ENCODE data around the gene NGEF. TPM values are rescaled to one million over a fixed set of nuclear protein-coding genes. Genes with fewer than 3 reads are reported as not detected.

NGEF gene
- total RNA-seq, 2 donors from 2014 or later = 0.81 to 3.6 TPM

DNA sequence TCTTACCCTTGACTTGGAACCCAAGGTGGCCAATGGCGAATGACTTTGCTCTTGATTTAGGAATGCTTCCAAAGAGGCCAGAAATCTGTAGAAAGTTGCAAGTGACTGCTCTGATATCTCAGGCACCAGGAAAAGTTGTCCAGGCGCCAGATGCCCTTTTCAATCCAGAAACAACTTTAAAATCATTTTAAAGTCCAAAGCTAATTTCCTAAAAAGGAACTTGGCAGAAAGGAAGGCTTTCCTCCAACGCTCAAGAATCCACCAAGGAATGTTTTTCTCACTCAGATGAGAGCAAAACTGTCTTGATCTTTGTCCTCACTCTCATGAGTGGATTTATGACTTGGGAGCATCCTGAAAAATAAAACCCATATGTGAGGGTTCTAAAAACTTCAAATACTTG lies 5.3 kb downstream of the NGEF start:
- TF ChIP-seq, protein P1, sequence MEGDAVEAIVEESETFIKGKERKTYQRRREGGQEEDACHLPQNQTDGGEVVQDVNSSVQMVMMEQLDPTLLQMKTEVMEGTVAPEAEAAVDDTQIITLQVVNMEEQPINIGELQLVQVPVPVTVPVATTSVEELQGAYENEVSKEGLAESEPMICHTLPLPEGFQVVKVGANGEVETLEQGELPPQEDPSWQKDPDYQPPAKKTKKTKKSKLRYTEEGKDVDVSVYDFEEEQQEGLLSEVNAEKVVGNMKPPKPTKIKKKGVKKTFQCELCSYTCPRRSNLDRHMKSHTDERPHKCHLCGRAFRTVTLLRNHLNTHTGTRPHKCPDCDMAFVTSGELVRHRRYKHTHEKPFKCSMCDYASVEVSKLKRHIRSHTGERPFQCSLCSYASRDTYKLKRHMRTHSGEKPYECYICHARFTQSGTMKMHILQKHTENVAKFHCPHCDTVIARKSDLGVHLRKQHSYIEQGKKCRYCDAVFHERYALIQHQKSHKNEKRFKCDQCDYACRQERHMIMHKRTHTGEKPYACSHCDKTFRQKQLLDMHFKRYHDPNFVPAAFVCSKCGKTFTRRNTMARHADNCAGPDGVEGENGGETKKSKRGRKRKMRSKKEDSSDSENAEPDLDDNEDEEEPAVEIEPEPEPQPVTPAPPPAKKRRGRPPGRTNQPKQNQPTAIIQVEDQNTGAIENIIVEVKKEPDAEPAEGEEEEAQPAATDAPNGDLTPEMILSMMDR (IDR thresholded peaks at IDR 0.05) = no peak
- Histone ChIP-seq H3K27ac (no peak overlapping the region), H3K4me1 (ENCODE audit: control insufficient read depth in 1 of 2, low read depth in 2 of 2) (peaks cover 6 to 17% of the 10 kb centered on the region in 2 donors), H3K4me3 (no peak overlapping the region), H3K36me3 (no peaks in the 10 kb centered on the region), H3K9me3 (no peaks in the 10 kb centered on the region), H3K27me3 (replicated peaks; ENCODE audit: insufficient read depth) (no peaks in the 10 kb centered on the region)
- ATAC-seq (ENCODE audit: insufficient number of reproducible peaks, low FRiP score, low read depth) (no peak), DNase-seq (ENCODE audit: low spot score) (no peak)

DNA sequence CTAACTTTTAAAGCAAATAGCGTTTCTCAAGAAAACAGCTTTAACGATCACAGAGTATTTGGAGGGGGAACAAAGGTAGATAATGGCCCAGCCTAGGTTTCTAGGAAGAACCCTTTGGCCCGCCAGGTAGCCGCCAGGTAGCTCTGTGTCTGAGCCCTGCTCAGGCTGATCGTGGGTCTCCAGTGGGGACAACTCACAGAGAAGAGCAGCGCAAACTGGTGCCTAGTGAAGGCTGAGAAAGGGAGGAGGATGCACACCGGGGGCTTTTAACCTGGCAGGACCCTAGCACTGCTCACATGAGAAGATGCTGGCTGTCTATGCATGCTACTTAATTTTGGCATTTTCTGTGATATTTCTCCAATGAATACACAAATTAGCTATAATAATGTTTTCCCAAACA lies 5.8 kb downstream of the NGEF start:
- H3K4me3 ChIP-seq = no peak overlapping the region
- ATAC-seq (ENCODE audit: insufficient number of reproducible peaks, low FRiP score, low read depth) (no peak), DNase-seq (ENCODE audit: low spot score) (no peak)
- H3K27me3 ChIP-seq (replicated peaks; ENCODE audit: insufficient read depth) = no peaks in the 10 kb centered on the region
- H3K9me3 ChIP-seq = no peaks in the 10 kb centered on the region
- H3K4me1 ChIP-seq (ENCODE audit: control insufficient read depth in 1 of 2, low read depth in 2 of 2) = peaks cover 6 to 17% of the 10 kb centered on the region in 2 donors
- TF ChIP-seq, protein P1 (IDR thresholded peaks at IDR 0.05) = no peak
- H3K36me3 ChIP-seq = no peaks in the 10 kb centered on the region
- no peak overlapping the region for H3K27ac ChIP-seq

DNA sequence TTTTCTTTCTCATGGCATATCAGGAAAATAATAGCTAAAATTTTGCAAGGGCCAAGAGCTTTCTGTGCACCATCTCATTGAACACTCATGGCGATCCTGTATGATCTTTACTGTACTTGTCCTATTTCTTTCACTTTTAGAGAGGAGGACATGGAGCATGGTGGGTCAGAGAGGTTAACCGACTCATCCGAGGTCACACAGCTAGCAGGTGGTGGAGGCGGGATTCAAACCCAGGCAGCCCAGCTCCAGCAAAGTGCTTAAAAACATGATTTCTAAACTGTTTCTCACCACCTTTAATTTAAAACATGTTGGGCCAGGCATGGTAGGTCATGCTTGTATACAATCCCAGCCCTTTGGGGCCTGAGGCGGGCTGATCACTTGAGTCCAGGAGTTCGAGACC lies 6.4 kb downstream of the NGEF start:
- TF ChIP-seq, protein P1 (IDR thresholded peaks at IDR 0.05) = no peak
- no peak for ATAC-seq (ENCODE audit: insufficient number of reproducible peaks, low FRiP score, low read depth)
- H3K4me3 ChIP-seq = no peak overlapping the region
- no peaks in the 10 kb centered on the region for H3K9me3 ChIP-seq
- H3K4me1 ChIP-seq (ENCODE audit: control insufficient read depth in 1 of 2, low read depth in 2 of 2) = peaks cover 6 to 17% of the 10 kb centered on the region in 2 donors
- no peaks in the 10 kb centered on the region for H3K27me3 ChIP-seq (replicated peaks; ENCODE audit: insufficient read depth)
- DNase-seq (ENCODE audit: low spot score) = no peak
- no peak overlapping the region for H3K27ac ChIP-seq
- no peaks in the 10 kb centered on the region for H3K36me3 ChIP-seq

DNA sequence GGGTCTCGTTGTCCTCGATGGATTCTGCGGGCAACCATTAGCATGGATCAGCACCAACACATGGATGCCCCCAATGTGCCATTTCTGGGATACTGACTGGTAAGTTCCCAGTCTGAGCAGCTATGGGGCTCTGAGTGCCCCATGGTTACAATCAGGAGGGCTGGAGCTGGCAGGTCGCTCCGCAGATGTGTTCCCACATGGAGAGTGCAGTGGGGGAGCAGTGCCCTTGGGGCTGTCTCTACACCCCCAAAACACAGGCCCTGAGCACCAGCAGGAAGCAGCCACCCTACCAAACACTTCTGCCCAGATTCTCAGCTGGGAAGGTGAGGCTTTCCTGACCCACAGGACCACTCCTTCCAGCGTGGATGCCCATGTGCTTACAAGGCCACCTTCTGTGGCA lies 8.0 kb downstream of the NGEF start:
- no peaks in the 10 kb centered on the region for H3K9me3 ChIP-seq
- ATAC-seq (ENCODE audit: insufficient number of reproducible peaks, low FRiP score, low read depth) (no peak), DNase-seq (ENCODE audit: low spot score) (no peak)
- no peak overlapping the region for H3K4me3 ChIP-seq
- H3K27me3 ChIP-seq (replicated peaks; ENCODE audit: insufficient read depth) = no peaks in the 10 kb centered on the region
- H3K27ac ChIP-seq = no peak overlapping the region
- no peaks in the 10 kb centered on the region for H3K36me3 ChIP-seq
- H3K4me1 ChIP-seq (ENCODE audit: control insufficient read depth in 1 of 2, low read depth in 2 of 2) = peaks cover 6 to 17% of the 10 kb centered on the region in 2 donors
- TF ChIP-seq, protein P1 (IDR thresholded peaks at IDR 0.05) = no peak

DNA sequence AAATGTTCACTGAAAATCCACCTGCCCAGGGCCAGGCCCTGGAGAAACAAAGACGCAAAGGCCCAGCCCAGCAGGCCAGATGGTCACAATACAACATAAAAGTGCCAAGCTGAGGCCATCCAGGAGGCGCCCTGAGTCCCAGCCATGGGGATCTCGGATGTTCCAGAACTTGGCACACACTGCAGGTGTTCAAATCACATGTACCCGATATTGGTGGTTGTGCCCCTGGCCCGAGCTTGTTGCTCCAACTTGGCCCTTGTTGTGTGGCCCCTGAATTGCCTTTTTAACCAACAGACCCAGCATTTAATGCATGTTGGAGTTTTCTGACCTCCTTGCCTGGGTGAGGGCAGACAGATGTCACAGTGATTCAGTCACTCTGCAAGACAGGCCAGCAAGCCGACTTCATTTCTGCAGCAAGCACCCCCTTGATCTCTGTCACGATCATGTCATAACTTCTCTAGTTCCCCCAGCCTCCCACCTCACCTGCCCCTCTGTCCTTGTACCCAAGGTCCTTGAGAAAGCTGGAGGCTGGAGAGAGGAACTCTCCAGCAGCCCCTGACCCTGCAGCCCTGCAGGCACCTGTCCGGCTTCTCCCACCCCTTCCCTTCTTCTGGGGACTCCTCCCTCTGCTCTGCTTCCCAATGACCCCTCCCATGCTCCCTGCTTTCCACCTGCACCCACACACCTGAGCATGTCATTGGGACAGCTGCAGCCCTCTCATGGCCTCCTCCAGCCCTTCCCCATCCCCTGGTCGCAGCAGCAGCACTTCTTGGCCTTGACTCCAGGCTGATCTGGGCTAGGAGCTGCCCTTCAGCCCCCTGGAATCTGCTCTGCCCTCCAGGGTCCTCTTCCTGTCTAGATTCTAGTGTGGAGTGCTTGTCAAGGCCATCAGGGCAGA lies 9.1 kb downstream of the NGEF start:
- Histone ChIP-seq H3K9me3 (no peaks in the 10 kb centered on the region), H3K27ac (no peak overlapping the region), H3K4me3 (no peak overlapping the region), H3K36me3 (no peaks in the 10 kb centered on the region), H3K27me3 (replicated peaks; ENCODE audit: insufficient read depth) (no peaks in the 10 kb centered on the region), H3K4me1 (ENCODE audit: control insufficient read depth in 1 of 2, low read depth in 2 of 2) (peaks cover 6 to 17% of the 10 kb centered on the region in 2 donors)
- DNase-seq (ENCODE audit: low spot score) = no peak
- no peak for ATAC-seq (ENCODE audit: insufficient number of reproducible peaks, low FRiP score, low read depth)
- TF ChIP-seq, protein P1 (IDR thresholded peaks at IDR 0.05) = no peak

All from thoracic aorta (tissue), 2 donors.